WTC11 (cell line): ENCODE results near the gene CNTN1. TPM values are rescaled to one million over a fixed set of nuclear protein-coding genes. Genes with fewer than 3 reads are reported as not detected.

ENCODE experiments used
- ATAC-seq: fragments of 200-7000 bp; cut with Tn5 transposase; 2 replicates; pipeline ENCODE4 v1.10.0; 2021; ENCODE audit warnings: mild to moderate bottlenecking, moderate library complexity
- CTCF ChIA-PET: fragments of 300-600 bp; sonication (Branson Sonifier 250); formaldehyde crosslinking; loops from one replicate; lab custom pipeline; 2021; ENCODE audit warnings: antibody characterized with exemption; lab: Charles Lee
- POLR2A ChIA-PET: fragments of 350-600 bp; sonication (Branson Sonifier 250); formaldehyde crosslinking; loops from one replicate; lab custom pipeline; 2021; ENCODE audit warnings: antibody characterized with exemption; lab: Charles Lee
- DNase-seq: peaks from one replicate; pipeline ENCODE4 v3.0.0; 2021; ENCODE audit warnings: low spot score
- H3K27ac Mint-ChIP-seq: 2 replicates; pipeline ENCODE4 v1.8.0; 2021; ENCODE audit warnings: mixed read lengths
- H3K27me3 Mint-ChIP-seq: 2 replicates; pipeline ENCODE4 v1.8.0; 2021; ENCODE audit warnings: low read depth, mild to moderate bottlenecking, moderate library complexity, mixed read lengths
- H3K36me3 Mint-ChIP-seq: 2 replicates; pipeline ENCODE4 v1.8.0; 2021; ENCODE audit warnings: mixed read lengths
- H3K4me1 Mint-ChIP-seq: 2 replicates; pipeline ENCODE4 v1.8.0; 2022; ENCODE audit warnings: mixed read lengths
- H3K4me3 Mint-ChIP-seq: 2 replicates; pipeline ENCODE4 v1.8.0; 2021; ENCODE audit warnings: mild to moderate bottlenecking, moderate library complexity, mixed read lengths
- H3K9me3 Mint-ChIP-seq: 2 replicates; pipeline ENCODE4 v1.8.0; 2021; ENCODE audit warnings: mixed read lengths
- ARID4B ChIP-seq: sonication (generic); formaldehyde crosslinking; IDR thresholded peaks from 2 replicates; pipeline ENCODE4 v1.8.0; 2023; ENCODE audit warnings: missing genetic modification reagents, mild to moderate bottlenecking, borderline replicate concordance
- ATF1 ChIP-seq: sonication (generic); formaldehyde crosslinking; IDR thresholded peaks from 2 replicates; pipeline ENCODE4 v1.8.1; 2023; ENCODE audit warnings: mild to moderate bottlenecking, moderate library complexity, missing genetic modification reagents
- ATF2 ChIP-seq: sonication (generic); formaldehyde crosslinking; IDR thresholded peaks from 2 replicates; pipeline ENCODE4 v1.8.1; 2022; ENCODE audit warnings: low read depth, missing genetic modification reagents, borderline replicate concordance
- ATF6 ChIP-seq: sonication (generic); formaldehyde crosslinking; IDR thresholded peaks from 2 replicates; pipeline ENCODE4 v1.8.1; 2023; ENCODE audit warnings: mild to moderate bottlenecking, missing genetic modification reagents
- EMX1 ChIP-seq: fragments of 250-450 bp; sonication (Bioruptor Pico); IDR thresholded peaks from 2 replicates; pipeline ENCODE4 v1.8.0; 2021; ENCODE audit warnings: mild to moderate bottlenecking
- FOXK1 ChIP-seq: sonication (generic); formaldehyde crosslinking; IDR thresholded peaks from 2 replicates; pipeline ENCODE4 v1.8.0; 2022; ENCODE audit warnings: mild to moderate bottlenecking, moderate library complexity, missing genetic modification reagents
- JAZF1 ChIP-seq: fragments of 250-450 bp; sonication (Bioruptor Pico); IDR thresholded peaks from 2 replicates; pipeline ENCODE4 v1.9.0; 2021; ENCODE audit warnings: moderate library complexity, mild to moderate bottlenecking, inconsistent platforms
- NFE2L1 ChIP-seq: sonication (generic); formaldehyde crosslinking; IDR thresholded peaks from 2 replicates; pipeline ENCODE4 v1.8.1; 2023; ENCODE audit warnings: missing genetic modification reagents
- PRDM15 ChIP-seq: sonication (generic); formaldehyde crosslinking; IDR thresholded peaks from 2 replicates; pipeline ENCODE4 v1.8.0; 2022; ENCODE audit warnings: missing genetic modification reagents
- PRRX2 ChIP-seq: fragments of 250-450 bp; sonication (Bioruptor Pico); IDR thresholded peaks from 2 replicates; pipeline ENCODE4 v1.8.0; 2021; ENCODE audit warnings: mild to moderate bottlenecking
- SOX15 ChIP-seq: fragments of 250-450 bp; sonication (Bioruptor Pico); IDR thresholded peaks from 2 replicates; pipeline ENCODE4 v1.9.0; 2021; ENCODE audit warnings: mild to moderate bottlenecking
- ZNF138 ChIP-seq: sonication (generic); formaldehyde crosslinking; conservative IDR thresholded peaks from 2 replicates; pipeline ENCODE4 v1.8.1; 2022; ENCODE audit warnings: mild to moderate bottlenecking, moderate library complexity, missing genetic modification reagents
- ZNF425 ChIP-seq: fragments of 250-450 bp; sonication (Bioruptor Pico); conservative IDR thresholded peaks from 2 replicates; pipeline ENCODE4 v1.9.0; 2021; ENCODE audit warnings: mild to moderate bottlenecking
- ZNF532 ChIP-seq: fragments of 250-450 bp; sonication (Bioruptor Pico); IDR thresholded peaks from 2 replicates; pipeline ENCODE4 v1.9.0; 2021; ENCODE audit warnings: mild to moderate bottlenecking, borderline replicate concordance
- ZNF671 ChIP-seq: fragments of 250-450 bp; sonication (Bioruptor Pico); IDR thresholded peaks from 2 replicates; pipeline ENCODE4 v1.8.0; 2021; ENCODE audit warnings: mild to moderate bottlenecking
- total RNA-seq: library from RNA; stranded (reverse); gene quantifications from 3 replicates; pipeline ENCODE4 v1.2.3, GENCODE V29; 2021

CNTN1 gene
- total RNA-seq, 1 experiment from 2014 or later = 16.9 TPM

- H3K27me3 Mint-ChIP-seq = peaks cover 13% of the 10 kb centered on the region
- H3K9me3 Mint-ChIP-seq = peaks cover 39% of the 10 kb centered on the region
- ChIA-PET CTCF (no interaction called here), POLR2A (no interaction called here)
- H3K36me3 Mint-ChIP-seq = peaks cover 36% of the 10 kb centered on the region
- DNase-seq = no peak
- no peak overlapping the region for H3K27ac Mint-ChIP-seq
- H3K4me3 Mint-ChIP-seq = no peak overlapping the region
- no peak for ATAC-seq
- no peaks in the 10 kb centered on the region for H3K4me1 Mint-ChIP-seq
- TF ChIP-seq ARID4B (CRISPR knock-in tag) (no peak), EMX1 (no peak), ZNF425 (no peak), ATF2 (CRISPR knock-in tag) (no peak), NFE2L1 (CRISPR knock-in tag) (no peak), ZNF138 (CRISPR knock-in tag) (no peak), JAZF1 (CRISPR knock-in tag) (no peak), PRRX2 (CRISPR knock-in tag) (no peak), SOX15 (no peak), PRDM15 (CRISPR knock-in tag) (no peak), ZNF671 (no peak), FOXK1 (no peak), ATF6 (CRISPR knock-in tag) (no peak), ZNF532 (CRISPR knock-in tag) (no peak), ATF1 (CRISPR knock-in tag) (no peak)
Observed at GRCh38 chr12:41014643-41015020, 322.4 kb downstream of the CNTN1 start.
